Endothelial cell of umbilical vein (primary cell): Measurements from ENCODE around the gene TPP2. TPM values are rescaled to one million over a fixed set of nuclear protein-coding genes. Genes with fewer than 3 reads are reported as not detected.

ENCODE experiments used
- BruUV-seq: library from RNA; stranded (reverse); fragments of 400-500 nt; replicated peaks from 2 replicates; lab custom pipeline; 2021; lab: Mats Ljungman, UMichigan
- CTCF ChIA-PET: fragments of 300-600, 350-600 bp; sonication (Branson Sonifier 250); formaldehyde crosslinking; loops from one replicate; lab custom pipeline; 2021; ENCODE audit warnings: antibody characterized with exemption, inconsistent platforms; lab: Charles Lee
- POLR2A ChIA-PET: fragments of 300-600, 350-600 bp; sonication (Branson Sonifier 250); formaldehyde crosslinking; loops from one replicate; lab custom pipeline; 2021; ENCODE audit warnings: antibody characterized with exemption, inconsistent platforms; lab: Charles Lee
- DNase-seq: peaks from one replicate; pipeline ENCODE4 v3.0.0-alpha.2; 2011; ENCODE audit warnings: low read depth, low spot score
- FAIRE-seq: peaks from 2 replicates; lab custom pipeline; 2011; peaks lifted over from hg19 to GRCh38; lab: Jason Lieb, UNC
- H2AFZ ChIP-seq: 2 replicates; pipeline ENCODE4 v1.6.0; 2012; ENCODE audit warnings: low read depth, low read length, control low read depth, inconsistent platforms
- H3K27ac ChIP-seq: 2 replicates; pipeline ENCODE4 v1.5.1; 2011; ENCODE audit warnings: low read depth, mild to moderate bottlenecking, control low read depth, low read length, moderate library complexity; ENCODE audit not compliant: insufficient read depth
- H3K27me3 ChIP-seq, 2 experiments: 2 replicates each; pipeline versions ENCODE4 v1.6.0 to v1.6.1; 2011; ENCODE audit warnings: low read length in 2 of 2, mixed read lengths in 1 of 2; ENCODE audit not compliant: control insufficient read depth in 2 of 2, insufficient read depth in 2 of 2
- H3K36me3 ChIP-seq, 2 experiments: 2 replicates in 1 of 2; 3 replicates in 1 of 2; pipeline ENCODE4 v1.5.1; 2011; ENCODE audit warnings: low read length in 2 of 2, mild to moderate bottlenecking in 1 of 2, moderate library complexity in 1 of 2; ENCODE audit not compliant: control insufficient read depth in 2 of 2, insufficient read depth in 2 of 2; ENCODE audit errors: extremely low read depth in 1 of 2
- H3K4me1 ChIP-seq: 3 replicates; pipeline ENCODE4 v1.5.1; 2011; ENCODE audit warnings: mild to moderate bottlenecking, low read length; ENCODE audit not compliant: control insufficient read depth, insufficient read depth; ENCODE audit errors: extremely low read depth
- H3K4me2 ChIP-seq: 2 replicates; pipeline ENCODE4 v1.6.1; 2011; ENCODE audit warnings: low read length, control low read depth, mixed read lengths; ENCODE audit not compliant: insufficient read depth
- H3K4me3 ChIP-seq, 3 experiments: fragments of 200-600 bp in 1 of 3; sonication (generic), shearing (Covaris generic) in 1 of 3; replicated peaks in 1 of 3; 2 replicates each; pipeline ENCODE4 v1.5.1; 2011 to 2016; ENCODE audit warnings: control low read depth in 3 of 3, low read length in 3 of 3, mild to moderate bottlenecking in 2 of 3, inconsistent platforms in 1 of 3, low read depth in 1 of 3, moderate library complexity in 1 of 3; ENCODE audit not compliant: insufficient read depth in 1 of 3
- H3K79me2 ChIP-seq: 2 replicates; pipeline ENCODE4 v1.6.0; 2012; ENCODE audit warnings: low read length, inconsistent platforms; ENCODE audit not compliant: control insufficient read depth, insufficient read depth
- H3K9ac ChIP-seq: replicated peaks from 2 replicates; pipeline ENCODE3; 2011; ENCODE audit warnings: low read length, control low read depth; ENCODE audit not compliant: insufficient read depth; ENCODE audit errors: extremely low read depth
- H3K9me1 ChIP-seq: replicated peaks from 3 replicates; pipeline ENCODE4 v1.6.0; 2011; ENCODE audit warnings: mild to moderate bottlenecking, low read length; ENCODE audit not compliant: control insufficient read depth, insufficient read depth; ENCODE audit errors: extremely low read depth
- H3K9me3 ChIP-seq: replicated peaks from 2 replicates; pipeline ENCODE4 v1.5.1; 2012; ENCODE audit warnings: low read length, inconsistent platforms; ENCODE audit not compliant: control insufficient read depth, insufficient read depth
- H4K20me1 ChIP-seq: replicated peaks from 2 replicates; pipeline ENCODE3; 2011; ENCODE audit warnings: mild to moderate bottlenecking, low read length; ENCODE audit not compliant: control insufficient read depth, insufficient read depth; ENCODE audit errors: extremely low read depth
- CTCF ChIP-seq, 2 donors: IDR thresholded peaks; 1 replicate in 1 of 2; 2 replicates in 1 of 2; pipeline ENCODE4 v1.5.1; 2011; ENCODE audit warnings: low read length in 2 of 2, mild to moderate bottlenecking in 2 of 2, moderate library complexity in 2 of 2, control low read depth in 1 of 2, inconsistent platforms in 1 of 2, low read depth in 1 of 2; ENCODE audit not compliant: insufficient read depth in 1 of 2; ENCODE audit errors: extremely low read depth in 1 of 2
- EZH2 ChIP-seq: IDR thresholded peaks from 2 replicates; pipeline ENCODE4 v1.6.1; 2012; ENCODE audit warnings: borderline replicate concordance, low read depth, mild to moderate bottlenecking, moderate library complexity, low read length, inconsistent platforms; ENCODE audit not compliant: severe bottlenecking
- FOS ChIP-seq: IDR thresholded peaks from 2 replicates; pipeline ENCODE4 v1.6.1; 2011; ENCODE audit warnings: mild to moderate bottlenecking, low read length, moderate library complexity, borderline replicate concordance; ENCODE audit not compliant: insufficient read depth
- GATA2 ChIP-seq: IDR thresholded peaks from 2 replicates; pipeline ENCODE4 v1.7.0; 2011; ENCODE audit warnings: low read depth, mild to moderate bottlenecking, moderate library complexity, mixed read lengths, low read length; ENCODE audit not compliant: insufficient read length, insufficient read depth
- JUN ChIP-seq: IDR thresholded peaks from 2 replicates; pipeline ENCODE4 v1.6.1; 2011; ENCODE audit warnings: borderline replicate concordance, low read depth; ENCODE audit not compliant: insufficient read length, insufficient read depth
- MAX ChIP-seq: IDR thresholded peaks from 2 replicates; pipeline ENCODE4 v1.6.1; 2011; ENCODE audit not compliant: insufficient read depth, insufficient read length
- MYC ChIP-seq: IDR thresholded peaks from one replicate; pipeline ENCODE4 v1.6.1; 2011; ENCODE audit warnings: mild to moderate bottlenecking, low read depth, low read length
- POLR2A ChIP-seq: IDR thresholded peaks from 2 replicates; pipeline ENCODE4 v1.6.1; 2012; ENCODE audit warnings: low read depth, mild to moderate bottlenecking, control low read depth, low read length
- POLR2AphosphoS5 ChIP-seq: IDR thresholded peaks from 2 replicates; pipeline ENCODE4 v1.6.1; 2012; ENCODE audit warnings: low read depth, mild to moderate bottlenecking, control low read depth, low read length, moderate library complexity; ENCODE audit not compliant: insufficient read depth
- dilution Hi-C: fragments of 300-500 bp; cut with MboI; formaldehyde crosslinking; loops from one replicate; pipeline ENCODE4 v1.15.0; 2019; ENCODE audit warnings: low sequenced_read_pairs; ENCODE audit not compliant: extremely low pct_ligation_motif_present
- intact Hi-C: fragments of 100-400 bp; cut with micrococcal nuclease; formaldehyde crosslinking; loops from one replicate; pipeline ENCODE4 v1.10.0; 2022
- polyA plus RNA-seq, 4 experiments: library from polyadenylated mRNA; depleted of rRNA in 3 of 4; stranded (reverse) in 3 of 4; unstranded in 1 of 4; fragments of >200 nt; gene quantifications; 2 replicates each; pipeline versions ENCODE4 v1.2.1 to v1.2.3, GENCODE V29; 2011 to 2012; ENCODE audit warnings: missing spikeins in 1 of 4
- total RNA-seq: library from RNA; stranded (reverse); gene quantifications from 2 replicates; pipeline ENCODE4 v1.2.3, GENCODE V29; 2021

TPP2 gene
- total and polyA plus RNA-seq, 2 donors (not counting 3 experiments of a cell fraction or from before 2014, with no cell fraction given), result 11.5 to 46.7 TPM

- no peak overlapping the region for H2AFZ ChIP-seq
- H3K4me1 ChIP-seq, result peaks cover 21% of the 10 kb centered on the region
- H3K4me3 ChIP-seq, result no peak overlapping the region
- H3K27me3 ChIP-seq, result no peaks in the 10 kb centered on the region
- no peaks in the 10 kb centered on the region for H3K9me1 ChIP-seq
- dilution Hi-C loops (no loop called here), intact Hi-C loops (loop anchor here (1.0 to 5.0 kb wide), 2 partner anchors 121 to 195 kb away; partner anchors contain the start of genes ERCC5 and TEX30)
- H3K9me3 ChIP-seq, result no peaks in the 10 kb centered on the region
- H4K20me1 ChIP-seq, result no peaks in the 10 kb centered on the region
- CTCF ChIA-PET, result interaction anchor here (0.7 to 6.3 kb wide), 5 partner anchors 9 to 73 kb away, joined by 3 to 39 read pairs (median 5); no protein-coding TSS in a partner anchor
- FAIRE-seq (no peak), DNase-seq (no peak)
- no peak overlapping the region for H3K4me2 ChIP-seq
- TF ChIP-seq CTCF (IDR thresholded peaks at IDR 0.05; ENCODE audit: extremely low read depth in 1 of 2, insufficient read depth in 1 of 2, low read depth in 1 of 2, low read length in 2 of 2) (no peak), POLR2AphosphoS5 (no peak), EZH2 (no peak), MYC (no peak), MAX (no peak), FOS (no peak), POLR2A (no peak), JUN (no peak), GATA2 (no peak)
- no peaks in the 10 kb centered on the region for H3K79me2 ChIP-seq
- H3K9ac ChIP-seq, result no peak overlapping the region
- POLR2A ChIA-PET, result no interaction called here
- H3K27ac ChIP-seq, result no peak overlapping the region
- no TSS peak for BruUV-seq
- peaks cover 4 to 13% of the 10 kb centered on the region in 2 experiments for H3K36me3 ChIP-seq
Observed at GRCh38 chr13:102651892-102652291, 55.1 kb downstream of the TPP2 start.
